CD4-positive, alpha-beta T cell treated with Interleukin-4 for 1 hour (primary cell): ENCODE data around the gene ALPL.
A peak's percentile ranks its signal among the peaks of the same experiment; 100 is the strongest.

Source experiments
- DNase-seq, 2 donors: peaks; one replicate each; pipeline ENCODE4 v3.0.0-alpha.2; 2020 to 2022

ALPL gene

GRCh38 chr1:21584096-21584495 lies 74.9 kb downstream of the ALPL start:
- no peak for DNase-seq

DNA sequence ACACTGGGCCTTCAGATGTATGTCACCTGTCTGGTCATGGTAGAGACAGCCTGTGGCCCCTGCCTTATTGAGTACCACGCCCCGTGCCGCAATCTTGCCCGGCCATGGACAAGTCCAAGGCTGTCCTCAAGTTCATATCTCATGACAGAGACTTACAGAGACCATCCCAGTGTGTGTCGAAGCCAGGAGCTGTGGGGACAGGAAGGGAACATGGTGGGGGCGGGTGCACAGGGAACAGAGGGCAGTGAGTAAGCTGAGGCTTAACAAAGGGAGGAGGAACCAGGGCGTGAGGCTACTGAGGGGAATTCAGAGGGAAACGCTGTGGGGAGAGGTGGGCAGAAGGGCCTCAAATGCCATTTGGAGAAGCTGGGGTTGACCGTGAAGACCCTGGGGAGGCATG lies 75.8 kb downstream of the ALPL start:
- no peak for DNase-seq

DNA sequence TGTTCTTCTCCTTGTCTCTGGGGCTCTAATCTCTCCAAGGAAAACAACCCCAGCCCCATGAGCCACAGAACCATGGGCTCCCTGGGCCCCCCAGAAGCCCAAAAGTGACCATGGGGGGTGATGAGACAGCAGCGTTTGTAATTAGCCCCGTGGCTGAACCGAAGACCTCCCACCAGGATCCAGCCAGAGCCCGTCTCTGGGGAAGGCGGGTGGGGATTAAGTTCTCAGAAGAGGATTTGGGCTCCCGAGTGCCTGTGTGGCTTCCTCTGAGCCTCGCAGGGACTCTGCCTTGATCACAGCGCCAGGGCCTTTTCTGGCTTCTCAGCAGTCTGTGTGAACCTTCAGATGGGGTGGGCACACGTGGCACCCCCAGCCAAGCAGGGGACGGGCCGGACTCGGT lies 77.0 kb downstream of the ALPL start:
- DNase-seq, result no peak

DNA sequence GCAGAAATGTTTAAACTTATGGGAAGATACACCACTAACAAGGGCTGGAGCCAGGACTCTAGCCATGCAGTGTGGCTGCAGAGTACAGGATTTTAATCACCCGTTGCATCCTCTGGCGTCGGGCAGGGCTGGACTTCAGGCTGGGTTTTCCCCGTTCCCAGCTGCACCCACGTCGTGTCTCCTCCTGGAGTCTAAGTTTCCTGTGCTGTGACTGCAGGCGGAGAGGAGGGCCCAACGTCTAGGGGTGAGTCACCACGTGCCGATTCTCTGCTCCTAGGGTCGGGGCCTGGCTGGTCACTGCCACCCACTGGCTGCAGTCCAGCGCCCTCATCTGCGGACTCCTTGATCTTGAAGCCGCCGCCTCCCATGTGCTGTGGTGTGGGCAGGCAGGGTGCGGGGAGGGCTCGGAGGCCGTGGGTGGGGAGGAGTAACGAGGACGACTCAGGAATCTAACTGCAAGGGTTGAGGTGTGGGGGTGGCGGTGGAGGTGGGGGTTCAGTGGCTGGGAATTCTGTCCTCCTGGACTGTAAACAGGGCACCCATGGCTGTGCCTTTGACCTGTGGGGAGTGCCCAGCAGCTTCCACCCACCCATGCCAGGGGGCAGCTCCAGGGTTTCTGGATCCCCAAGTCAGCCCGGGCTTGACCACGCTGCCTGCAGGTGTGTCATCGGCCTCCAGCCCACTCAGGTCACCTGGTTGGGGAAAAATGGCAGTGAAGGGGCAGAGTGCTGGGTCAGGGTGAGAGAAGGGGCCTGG lies 77.8 kb downstream of the ALPL start:
- DNase-seq, result no peak

DNA sequence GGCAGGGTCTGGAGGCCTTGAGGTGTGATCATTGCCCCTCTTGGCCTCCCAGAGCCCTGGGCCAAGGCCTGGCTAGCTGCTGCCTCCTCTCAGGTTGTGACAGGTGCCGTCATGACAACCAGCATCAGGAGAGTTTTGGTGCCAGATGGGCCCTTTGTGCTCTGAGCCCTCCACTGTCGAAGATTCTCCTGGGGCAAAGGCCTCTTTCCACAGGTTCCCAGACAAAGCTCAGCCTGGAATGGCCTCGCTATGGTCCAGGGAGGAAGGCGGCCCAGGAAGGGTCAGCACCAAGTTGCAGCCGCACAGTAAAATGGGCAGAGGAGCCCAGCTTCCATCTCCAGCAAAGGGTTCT lies 78.4 kb downstream of the ALPL start:
- DNase-seq, result no peak

GRCh38 chr1:21589618-21590017 lies 80.4 kb downstream of the ALPL start:
- no peak for DNase-seq

DNA sequence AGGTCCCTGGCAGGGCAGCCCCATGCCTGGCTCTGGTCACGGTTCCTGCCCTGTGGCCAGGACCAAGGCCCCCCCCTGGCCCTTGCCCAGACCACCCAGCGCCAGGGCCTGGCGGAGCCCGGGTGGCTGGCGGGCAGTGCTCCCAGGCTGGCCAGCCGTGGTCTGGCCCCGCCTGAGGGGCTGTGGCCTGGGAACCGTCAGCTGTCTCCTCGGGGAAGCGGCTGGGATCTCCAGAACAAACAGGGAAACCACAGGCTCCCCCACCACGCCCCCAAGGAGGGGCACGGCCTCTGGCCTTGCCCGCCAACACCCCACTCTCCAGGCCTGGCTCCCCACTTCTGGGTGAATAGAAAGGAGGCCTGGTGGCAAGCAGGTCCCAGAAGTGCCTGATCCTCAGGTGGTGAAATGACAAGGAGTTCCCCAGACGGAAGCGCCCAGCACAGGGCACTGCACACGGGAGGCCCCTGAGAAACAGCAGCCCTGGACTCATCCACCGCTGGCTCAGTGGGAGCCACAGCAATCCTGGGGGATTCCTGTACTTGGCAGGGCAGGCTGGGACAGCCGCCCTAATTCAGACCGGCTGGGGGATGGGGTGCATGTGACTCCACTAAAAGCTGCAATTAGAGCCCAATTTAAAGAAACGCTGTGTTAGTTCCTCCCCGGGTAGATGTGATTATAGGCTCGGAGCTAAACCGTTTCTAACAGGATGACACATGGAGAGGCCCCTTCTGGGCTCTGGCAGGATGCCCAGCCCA lies 81.1 kb downstream of the ALPL start:
- no peak for DNase-seq

DNA sequence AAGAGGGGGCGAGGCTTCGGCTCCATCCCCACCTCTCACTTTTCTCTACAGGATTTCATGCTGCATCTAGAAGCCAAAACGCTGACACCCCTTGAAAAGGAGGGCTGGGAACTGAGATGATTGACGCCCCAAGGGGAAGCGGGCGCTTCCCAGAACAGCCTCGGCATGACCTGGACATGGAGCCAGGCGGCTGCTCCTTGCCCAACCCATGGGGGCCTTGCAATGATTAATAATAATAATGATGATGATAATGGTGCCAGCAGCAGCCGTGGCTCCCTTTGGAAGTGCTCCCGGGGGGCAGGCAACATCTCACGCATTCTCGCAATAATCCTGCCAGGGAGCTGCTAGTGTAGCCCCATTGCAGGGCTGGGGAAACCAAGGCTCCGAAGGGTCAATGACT lies 81.7 kb downstream of the ALPL start:
- DNase-seq, result no peak

- DNase-seq, result no peak
Observed at GRCh38 chr1:21592086-21592865, 83.1 kb downstream of the ALPL start.

GRCh38 chr1:21593231-21593630 lies 84.0 kb downstream of the ALPL start:
- DNase-seq, result no peak

DNA sequence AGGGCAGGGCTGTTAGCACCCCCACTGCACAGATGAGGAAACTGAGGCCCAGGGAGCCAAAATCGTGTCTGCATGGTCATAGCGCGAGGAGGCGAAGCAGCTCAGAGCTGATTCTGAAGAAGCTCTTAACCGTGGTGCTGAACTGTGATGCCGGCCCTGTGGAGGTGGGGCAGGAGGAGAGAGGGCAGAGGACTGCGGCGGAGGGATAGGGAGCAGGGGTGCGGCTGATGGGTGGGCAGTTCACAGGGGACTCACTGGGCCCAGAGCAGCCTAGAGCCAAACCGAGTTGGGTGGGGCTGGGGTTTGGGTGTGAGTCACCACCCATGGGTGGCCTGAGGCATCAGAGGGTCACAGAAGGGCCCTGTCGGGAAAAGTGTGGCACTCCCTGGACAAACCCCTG lies 85.3 kb downstream of the ALPL start:
- DNase-seq, result no peak

DNA sequence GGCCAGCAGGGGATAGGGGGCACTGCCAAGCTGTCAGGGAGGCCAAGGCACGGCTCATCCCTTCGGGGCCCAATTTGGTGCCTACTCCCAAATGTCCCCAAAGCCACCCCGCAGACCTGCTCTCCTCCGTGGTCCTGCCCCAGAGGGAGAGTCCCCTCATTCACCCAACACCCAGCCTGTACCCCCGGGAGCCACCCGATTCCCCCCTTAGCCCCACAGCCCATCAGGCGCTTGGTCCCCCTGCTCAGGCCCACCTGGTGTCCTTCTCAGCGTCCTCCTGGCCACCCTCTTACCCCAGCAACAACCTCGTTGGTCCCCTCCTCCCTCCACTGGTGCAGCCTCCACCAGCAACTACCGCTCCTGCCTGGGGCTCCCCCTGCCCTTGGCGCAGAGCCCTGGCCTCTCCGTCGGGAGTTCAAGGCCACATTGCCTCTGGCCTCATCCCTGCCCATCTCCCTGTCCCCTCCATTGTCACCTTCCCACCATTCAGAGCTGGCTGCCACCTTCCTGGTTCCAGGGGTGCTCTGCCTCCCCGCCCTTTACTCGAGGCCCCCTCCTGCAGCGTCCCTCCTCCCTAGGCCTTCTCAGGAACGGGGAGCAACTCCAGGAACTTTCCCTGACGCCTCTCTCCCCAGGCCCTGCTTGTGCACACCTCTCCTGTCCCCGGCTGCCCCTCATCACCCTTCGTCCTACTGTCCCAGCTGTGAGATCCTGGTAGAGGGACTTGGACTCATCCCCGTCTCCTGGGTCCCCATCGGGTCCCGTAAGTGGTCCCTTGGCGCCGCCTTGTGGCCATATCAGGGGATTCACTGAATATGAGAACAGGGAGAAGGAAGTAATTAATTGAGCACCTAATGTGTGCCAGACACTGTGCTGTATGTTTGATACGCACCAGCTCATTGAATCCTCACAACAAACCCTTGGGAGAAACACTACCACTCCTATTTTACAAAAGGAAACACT lies 86.0 kb downstream of the ALPL start:
- peak; percentile 21 to 35 for DNase-seq

GRCh38 chr1:21596174-21596573 lies 87.0 kb downstream of the ALPL start:
- DNase-seq, result no peak

DNA sequence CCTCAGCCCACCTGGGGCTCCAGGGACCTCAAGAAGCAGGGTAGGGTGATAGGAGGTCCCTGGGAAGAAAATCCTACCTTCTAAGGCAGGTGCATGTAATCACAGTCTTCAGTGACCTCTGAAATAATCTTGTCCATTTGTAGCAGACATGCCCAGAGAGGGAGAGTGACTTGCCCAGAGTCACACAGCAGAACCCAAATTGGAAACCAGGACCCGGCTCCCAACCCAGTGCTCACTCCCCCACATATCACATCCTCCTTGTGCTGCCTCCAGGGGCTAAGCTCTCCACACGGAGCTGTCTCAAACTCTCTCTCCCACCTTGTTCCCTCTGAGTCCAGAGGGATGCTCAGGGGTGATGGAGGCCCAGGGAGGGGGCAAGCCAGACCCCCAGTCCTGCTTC lies 87.4 kb downstream of the ALPL start:
- no peak for DNase-seq

GRCh38 chr1:21597753-21598152 lies 88.5 kb downstream of the ALPL start:
- DNase-seq, result no peak

- DNase-seq, result no peak
Observed at GRCh38 chr1:21598417-21598816, 89.2 kb downstream of the ALPL start.

DNA sequence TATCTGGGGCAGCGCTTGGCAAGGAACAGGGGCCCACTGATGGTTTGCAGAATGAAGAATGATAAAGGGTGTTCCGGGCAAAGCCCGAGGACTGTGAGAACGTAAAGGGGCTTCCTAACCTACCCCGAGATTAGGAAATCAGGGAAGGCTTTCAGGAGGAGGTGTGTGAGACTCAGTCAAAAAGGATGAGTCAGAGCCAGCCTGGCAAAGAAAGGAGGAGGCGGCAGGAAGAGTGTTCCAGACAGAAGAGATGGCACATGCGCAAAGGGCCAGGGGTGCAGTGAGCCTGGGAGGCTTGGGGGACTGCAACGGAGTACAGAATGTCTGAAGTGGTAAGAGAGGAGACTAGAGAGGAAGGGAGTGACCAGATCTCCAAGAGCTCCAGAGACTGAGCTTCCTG lies 89.7 kb downstream of the ALPL start:
- no peak for DNase-seq

DNA sequence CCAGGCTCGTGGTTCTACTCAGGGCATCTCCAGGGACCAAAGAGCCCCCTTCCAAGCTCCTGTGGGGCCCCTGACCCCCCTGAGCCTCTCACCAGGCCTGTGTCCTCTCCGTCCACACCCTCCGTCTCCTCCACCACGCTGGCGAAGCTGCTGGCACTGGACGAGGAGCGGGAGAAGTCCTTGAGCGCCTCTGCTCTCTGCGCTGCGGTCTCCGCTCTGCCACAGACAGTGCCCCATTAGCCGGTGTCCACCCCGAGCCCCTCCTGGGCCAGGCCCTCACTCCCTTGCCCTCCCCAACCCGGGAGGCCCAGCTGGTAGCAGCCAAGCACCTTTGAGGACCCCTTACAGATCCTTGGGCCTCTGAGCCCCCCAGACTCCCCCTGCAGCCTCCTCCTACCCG lies 90.2 kb downstream of the ALPL start:
- DNase-seq, result no peak

DNA sequence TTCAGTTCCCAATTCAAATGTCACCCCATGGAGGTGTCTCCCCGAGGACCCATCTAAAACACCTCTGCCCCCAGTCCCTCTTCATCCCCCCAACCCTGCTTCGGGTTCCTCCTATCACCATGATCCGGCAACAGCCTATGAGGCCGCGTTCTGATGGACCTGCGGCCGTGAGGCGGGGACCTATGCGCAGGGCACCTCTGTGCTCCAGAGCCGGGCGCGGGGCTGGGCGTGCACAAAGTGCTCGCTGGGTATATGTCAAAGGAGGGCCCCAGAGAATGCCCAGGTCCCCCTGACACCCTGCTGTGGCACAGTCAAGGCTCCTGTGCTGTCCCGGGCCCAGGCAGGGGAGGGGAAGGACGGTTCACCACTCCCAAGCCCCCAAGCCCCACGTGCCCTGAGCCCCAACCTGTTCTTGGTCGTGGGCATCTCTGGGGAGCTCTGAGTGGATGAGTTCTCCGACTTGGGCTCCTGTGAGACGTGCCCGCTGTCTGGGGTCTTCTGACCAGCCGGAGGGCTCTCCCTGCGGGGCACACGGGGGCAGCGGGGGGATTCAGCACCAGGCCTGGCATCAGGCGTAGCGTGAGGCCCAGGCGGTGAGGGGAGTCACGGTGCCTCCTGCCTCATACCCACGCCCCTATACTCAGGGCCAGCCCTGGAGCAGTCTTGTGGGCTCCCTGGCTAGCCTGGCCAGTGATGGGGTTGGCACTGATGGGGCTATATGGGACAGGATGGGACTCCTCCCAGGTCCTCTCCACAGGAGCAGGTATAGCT lies 92.2 kb downstream of the ALPL start:
- DNase-seq, result no peak

- DNase-seq, result no peak
Observed at GRCh38 chr1:21603177-21604138, 94.2 kb downstream of the ALPL start.
